ENCODE results near the gene AUTS2. TPM values are rescaled to one million over a fixed set of nuclear protein-coding genes. Genes with fewer than 3 reads are reported as not detected.

AUTS2 gene
- total RNA-seq, 4 donors from 2014 or later, result 14.9 to 27.2 (median 17.5) TPM

- Histone ChIP-seq H3K36me3 (no peaks in the 10 kb centered on the region), H3K4me3 (replicated peaks in 1 of 3) (no peak overlapping the region), H3K4me1 (no peaks in the 10 kb centered on the region), H3K9me3 (no peaks in the 10 kb centered on the region), H3K27me3 (no peaks in the 10 kb centered on the region), H3K27ac (no peak overlapping the region)
- intact Hi-C loops (cut with DNase I), result no loop called here
- WGBS, 2 donors, result 80 to 81% methylated on average over 4 of the region's 4 CpGs
- no peak for DNase-seq
- TF ChIP-seq, protein P1, sequence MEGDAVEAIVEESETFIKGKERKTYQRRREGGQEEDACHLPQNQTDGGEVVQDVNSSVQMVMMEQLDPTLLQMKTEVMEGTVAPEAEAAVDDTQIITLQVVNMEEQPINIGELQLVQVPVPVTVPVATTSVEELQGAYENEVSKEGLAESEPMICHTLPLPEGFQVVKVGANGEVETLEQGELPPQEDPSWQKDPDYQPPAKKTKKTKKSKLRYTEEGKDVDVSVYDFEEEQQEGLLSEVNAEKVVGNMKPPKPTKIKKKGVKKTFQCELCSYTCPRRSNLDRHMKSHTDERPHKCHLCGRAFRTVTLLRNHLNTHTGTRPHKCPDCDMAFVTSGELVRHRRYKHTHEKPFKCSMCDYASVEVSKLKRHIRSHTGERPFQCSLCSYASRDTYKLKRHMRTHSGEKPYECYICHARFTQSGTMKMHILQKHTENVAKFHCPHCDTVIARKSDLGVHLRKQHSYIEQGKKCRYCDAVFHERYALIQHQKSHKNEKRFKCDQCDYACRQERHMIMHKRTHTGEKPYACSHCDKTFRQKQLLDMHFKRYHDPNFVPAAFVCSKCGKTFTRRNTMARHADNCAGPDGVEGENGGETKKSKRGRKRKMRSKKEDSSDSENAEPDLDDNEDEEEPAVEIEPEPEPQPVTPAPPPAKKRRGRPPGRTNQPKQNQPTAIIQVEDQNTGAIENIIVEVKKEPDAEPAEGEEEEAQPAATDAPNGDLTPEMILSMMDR (IDR thresholded peaks at IDR 0.05), result no peak
- TF ChIP-seq POLR2A (IDR thresholded peaks at IDR 0.05), result no peak
Observed at GRCh38 chr7:70137126-70137525, 538.9 kb downstream of the AUTS2 start.

DNA sequence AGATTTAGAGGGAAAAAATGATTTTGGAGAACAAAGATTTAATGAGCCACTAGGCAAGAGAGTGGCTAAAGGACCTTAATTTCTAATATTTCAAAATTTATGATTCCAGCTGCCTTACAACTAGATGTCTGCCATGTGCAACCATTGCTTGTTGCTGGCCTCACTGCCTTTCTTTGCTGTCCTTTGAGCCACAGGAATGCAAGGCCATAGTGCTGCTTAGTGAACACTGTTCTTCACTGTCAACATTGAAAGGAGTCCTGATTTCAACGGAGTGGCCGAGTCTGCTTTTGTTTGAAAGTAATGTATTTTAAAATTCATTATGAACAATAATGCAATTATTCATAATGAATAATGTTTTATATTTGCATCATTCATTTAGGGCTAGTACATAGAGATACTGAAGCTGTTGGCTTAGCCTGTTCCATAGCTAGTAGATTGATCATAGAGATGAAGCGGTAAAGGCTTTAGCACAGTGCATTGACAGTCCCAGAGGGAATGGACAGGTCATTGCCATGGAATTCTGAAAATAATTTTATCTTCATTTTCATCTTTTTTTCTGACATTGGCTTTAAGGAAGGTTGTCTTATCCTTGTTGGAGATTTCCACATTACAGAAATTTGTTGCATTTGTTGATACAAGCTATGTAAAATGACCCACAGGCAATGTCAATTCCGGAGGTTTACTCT lies 544.1 kb downstream of the AUTS2 start:
- no peaks in the 10 kb centered on the region for H3K9me3 ChIP-seq
- H3K4me1 ChIP-seq, result no peaks in the 10 kb centered on the region
- intact Hi-C loops (cut with DNase I), result no loop called here
- H3K36me3 ChIP-seq, result no peaks in the 10 kb centered on the region
- H3K4me3 ChIP-seq (replicated peaks in 1 of 3), result no peak overlapping the region
- DNase-seq, result no peak
- H3K27me3 ChIP-seq, result no peaks in the 10 kb centered on the region
- WGBS, 2 donors, result 93 to 96% methylated on average over 4 of the region's 4 CpGs
- no peak overlapping the region for H3K27ac ChIP-seq
- TF ChIP-seq, protein P1 (IDR thresholded peaks at IDR 0.05), result no peak
- no peak for TF ChIP-seq POLR2A (IDR thresholded peaks at IDR 0.05)

- WGBS, 2 donors, result 67 to 84% methylated on average over 5 of the region's 5 CpGs
- H3K9me3 ChIP-seq, result no peaks in the 10 kb centered on the region
Observed at GRCh38 chr7:70143075-70144044, 545.1 kb downstream of the AUTS2 start.

GRCh38 chr7:70148997-70149396 lies 550.7 kb downstream of the AUTS2 start:
- DNase-seq, result no peak
- intact Hi-C loops (cut with DNase I), result no loop called here
- H3K36me3 ChIP-seq, result no peaks in the 10 kb centered on the region
- H3K9me3 ChIP-seq, result no peaks in the 10 kb centered on the region
- no peak overlapping the region for H3K4me3 ChIP-seq (replicated peaks in 1 of 3)
- WGBS, 2 donors, result 96 to 98% methylated on average over 1 of the region's 1 CpG
- no peak overlapping the region for H3K27ac ChIP-seq
- no peaks in the 10 kb centered on the region for H3K27me3 ChIP-seq
- no peaks in the 10 kb centered on the region for H3K4me1 ChIP-seq
- no peak for TF ChIP-seq POLR2A (IDR thresholded peaks at IDR 0.05)
- TF ChIP-seq, protein P1 (IDR thresholded peaks at IDR 0.05), result no peak

More at GRCh38 chr7:70143075-70144044, 545.1 kb downstream of the AUTS2 start:
- H3K27me3 ChIP-seq, result no peaks in the 10 kb centered on the region
- intact Hi-C loops (cut with DNase I), result no loop called here
- TF ChIP-seq, protein P1 (IDR thresholded peaks at IDR 0.05), result no peak
- TF ChIP-seq POLR2A (IDR thresholded peaks at IDR 0.05), result no peak
- no peaks in the 10 kb centered on the region for H3K36me3 ChIP-seq
- no peak overlapping the region for H3K4me3 ChIP-seq (replicated peaks in 1 of 3)
- DNase-seq, result no peak
- H3K27ac ChIP-seq, result no peak overlapping the region
- no peaks in the 10 kb centered on the region for H3K4me1 ChIP-seq

GRCh38 chr7:70152313-70152712 lies 554.0 kb downstream of the AUTS2 start:
- peaks cover 3 to 14% of the 10 kb centered on the region in 2 donors for H3K4me1 ChIP-seq
- WGBS, 2 donors, result 92 to 97% methylated on average over 1 of the region's 1 CpG
- intact Hi-C loops (cut with DNase I), result no loop called here
- H3K27me3 ChIP-seq, result no peaks in the 10 kb centered on the region
- no peak overlapping the region for H3K27ac ChIP-seq
- no peaks in the 10 kb centered on the region for H3K9me3 ChIP-seq
- TF ChIP-seq POLR2A (IDR thresholded peaks at IDR 0.05), result no peak
- TF ChIP-seq, protein P1 (IDR thresholded peaks at IDR 0.05), result no peak
- no peak overlapping the region for H3K4me3 ChIP-seq (replicated peaks in 1 of 3)
- no peaks in the 10 kb centered on the region for H3K36me3 ChIP-seq
- no peak for DNase-seq

Data from thyroid gland (tissue), 4 donors.